GM13976 (cell line): ENCODE results near the gene RBMS2.

ENCODE experiments used
- DNase-seq: peaks from one replicate; pipeline ENCODE4 v3.0.0; 2012; ENCODE audit warnings: low spot score
- in situ Hi-C: fragments of 300-500 bp; cut with MboI; formaldehyde crosslinking; loops from one replicate; pipeline ENCODE4 v1.12.0; 2022; ENCODE audit warnings: low sequenced_read_pairs, mixed read lengths, inconsistent platforms; ENCODE audit not compliant: unreplicated experiment
- TF ChIP-seq, protein P1 (sequence below): IDR thresholded peaks from 2 replicates; pipeline ENCODE4 v1.5.1; 2012; ENCODE audit warnings: borderline replicate concordance, mild to moderate bottlenecking; ENCODE audit not compliant: insufficient read depth; ENCODE audit errors: extremely low read depth, missing control alignments, control extremely low read depth

RBMS2 gene

DNA sequence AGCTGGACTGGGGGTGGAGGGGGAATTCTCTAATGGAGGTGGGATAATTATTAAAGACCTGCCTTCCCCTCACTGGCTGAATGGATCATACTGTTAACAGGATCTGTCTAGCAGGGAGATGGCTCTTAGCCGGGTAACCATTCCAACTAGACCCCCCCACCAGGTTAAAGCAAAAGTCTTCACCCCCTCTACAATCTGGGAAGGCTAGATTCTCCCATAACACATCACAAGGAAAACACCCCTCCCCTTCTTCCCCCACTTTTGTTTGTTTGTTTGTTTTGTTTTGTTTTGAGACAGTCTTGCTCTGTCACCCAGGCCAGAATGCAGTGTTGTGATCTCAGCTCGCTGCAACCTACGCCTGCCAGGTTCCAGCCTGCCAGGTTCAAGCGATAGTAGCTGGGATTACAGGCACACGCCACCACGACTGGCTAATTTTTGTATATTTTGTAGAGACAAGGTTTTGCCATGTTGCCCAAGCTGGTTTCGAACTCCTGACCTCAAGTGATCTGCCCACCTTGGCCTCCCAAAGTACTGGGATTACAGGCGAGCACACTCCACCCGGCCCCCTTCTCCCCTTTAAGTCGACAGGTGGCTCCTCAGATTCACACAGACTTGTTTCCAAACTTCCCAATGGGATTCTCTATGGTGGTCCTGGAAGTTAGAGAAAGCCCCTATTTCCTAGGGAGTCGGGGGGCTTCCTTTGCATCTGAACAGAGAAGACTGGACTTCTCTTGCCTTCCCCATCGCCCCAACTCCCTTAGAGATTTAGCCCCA, 112.0 kb downstream of the RBMS2 start:
- in situ Hi-C loops, result no loop called here
- DNase-seq, result no peak
- TF ChIP-seq, protein P1, sequence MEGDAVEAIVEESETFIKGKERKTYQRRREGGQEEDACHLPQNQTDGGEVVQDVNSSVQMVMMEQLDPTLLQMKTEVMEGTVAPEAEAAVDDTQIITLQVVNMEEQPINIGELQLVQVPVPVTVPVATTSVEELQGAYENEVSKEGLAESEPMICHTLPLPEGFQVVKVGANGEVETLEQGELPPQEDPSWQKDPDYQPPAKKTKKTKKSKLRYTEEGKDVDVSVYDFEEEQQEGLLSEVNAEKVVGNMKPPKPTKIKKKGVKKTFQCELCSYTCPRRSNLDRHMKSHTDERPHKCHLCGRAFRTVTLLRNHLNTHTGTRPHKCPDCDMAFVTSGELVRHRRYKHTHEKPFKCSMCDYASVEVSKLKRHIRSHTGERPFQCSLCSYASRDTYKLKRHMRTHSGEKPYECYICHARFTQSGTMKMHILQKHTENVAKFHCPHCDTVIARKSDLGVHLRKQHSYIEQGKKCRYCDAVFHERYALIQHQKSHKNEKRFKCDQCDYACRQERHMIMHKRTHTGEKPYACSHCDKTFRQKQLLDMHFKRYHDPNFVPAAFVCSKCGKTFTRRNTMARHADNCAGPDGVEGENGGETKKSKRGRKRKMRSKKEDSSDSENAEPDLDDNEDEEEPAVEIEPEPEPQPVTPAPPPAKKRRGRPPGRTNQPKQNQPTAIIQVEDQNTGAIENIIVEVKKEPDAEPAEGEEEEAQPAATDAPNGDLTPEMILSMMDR, result no peak

DNA sequence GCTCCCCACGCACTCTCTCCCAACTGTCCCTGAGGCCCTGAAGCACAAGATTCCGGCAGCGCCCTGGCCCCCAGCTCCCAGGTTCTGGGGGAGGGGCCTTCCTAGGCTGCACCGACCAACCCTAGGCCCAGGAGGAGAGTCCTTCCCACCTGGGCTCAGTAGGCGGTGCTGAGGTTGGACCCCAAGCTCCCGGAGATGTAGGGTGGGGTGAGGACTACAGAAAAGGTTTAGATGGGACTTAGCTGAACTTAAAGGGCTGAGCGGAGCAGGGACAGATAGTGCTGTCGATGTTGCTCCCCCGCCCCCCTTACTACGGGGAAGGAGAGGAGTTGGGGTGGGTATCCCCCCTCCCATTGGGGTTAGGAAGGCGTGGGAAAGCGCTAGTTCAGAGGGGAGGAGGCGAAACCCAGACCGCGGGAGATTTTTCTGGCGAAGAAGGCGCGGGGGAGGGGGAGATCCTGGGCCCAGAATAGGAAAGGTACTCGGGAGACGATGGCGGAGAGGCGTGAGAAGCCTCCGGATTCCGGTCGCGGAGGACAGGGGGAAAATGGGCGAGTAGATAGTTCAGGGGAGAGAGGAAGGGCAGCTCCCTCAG, 112.7 kb downstream of the RBMS2 start:
- in situ Hi-C loops, result no loop called here
- TF ChIP-seq, protein P1, result no peak
- peak; percentile 54 for DNase-seq

DNA sequence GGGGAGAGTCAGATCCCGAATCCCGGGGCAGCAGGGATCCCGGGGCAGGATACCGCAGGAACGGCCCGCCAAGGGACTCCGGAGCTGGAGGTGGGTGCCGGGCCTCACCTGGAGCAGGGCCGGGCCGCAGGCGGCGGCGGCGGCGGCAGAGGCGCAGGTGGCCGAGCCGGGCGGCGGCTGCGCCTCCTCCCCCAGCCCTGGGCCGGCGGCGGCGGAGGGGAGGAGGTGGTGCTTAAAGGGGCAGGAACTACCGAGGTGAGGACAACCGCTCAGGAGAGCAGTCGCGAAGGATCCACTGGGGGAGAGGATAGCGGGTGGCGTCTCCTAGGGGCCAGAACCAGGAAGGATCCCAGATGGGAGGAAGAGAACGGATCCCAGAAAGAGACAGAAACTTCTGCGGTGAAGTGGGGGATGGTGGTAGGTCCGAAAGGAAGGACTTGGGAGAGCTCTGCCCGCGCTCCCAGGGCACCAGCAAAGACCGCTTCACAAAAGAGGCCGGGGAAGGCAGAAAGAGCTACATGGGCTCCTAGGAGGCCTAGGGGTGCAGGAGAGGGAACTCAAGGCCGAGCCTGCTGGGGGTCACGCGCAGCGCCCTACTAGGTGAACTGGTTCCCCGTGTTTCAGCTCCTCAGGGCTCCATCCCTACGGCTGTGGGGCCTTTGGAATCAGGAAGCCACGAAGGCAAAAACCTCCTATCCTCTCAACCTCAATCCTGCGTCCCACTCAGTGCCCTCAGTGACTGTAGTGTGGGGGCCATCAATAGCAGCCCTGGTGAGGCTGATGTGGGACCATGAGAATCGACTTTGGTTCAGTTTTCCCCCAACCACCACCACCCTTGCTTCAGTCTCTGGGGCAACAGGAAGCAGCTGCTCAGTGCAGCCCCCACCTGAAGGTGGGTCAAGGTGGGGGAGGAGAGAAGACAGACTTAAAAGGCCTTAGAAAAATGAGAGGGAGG, 113.5 kb downstream of the RBMS2 start:
- peak; percentile 83 for DNase-seq
- TF ChIP-seq, protein P1, result peak; percentile 18
- in situ Hi-C loops, result no loop called here

DNA sequence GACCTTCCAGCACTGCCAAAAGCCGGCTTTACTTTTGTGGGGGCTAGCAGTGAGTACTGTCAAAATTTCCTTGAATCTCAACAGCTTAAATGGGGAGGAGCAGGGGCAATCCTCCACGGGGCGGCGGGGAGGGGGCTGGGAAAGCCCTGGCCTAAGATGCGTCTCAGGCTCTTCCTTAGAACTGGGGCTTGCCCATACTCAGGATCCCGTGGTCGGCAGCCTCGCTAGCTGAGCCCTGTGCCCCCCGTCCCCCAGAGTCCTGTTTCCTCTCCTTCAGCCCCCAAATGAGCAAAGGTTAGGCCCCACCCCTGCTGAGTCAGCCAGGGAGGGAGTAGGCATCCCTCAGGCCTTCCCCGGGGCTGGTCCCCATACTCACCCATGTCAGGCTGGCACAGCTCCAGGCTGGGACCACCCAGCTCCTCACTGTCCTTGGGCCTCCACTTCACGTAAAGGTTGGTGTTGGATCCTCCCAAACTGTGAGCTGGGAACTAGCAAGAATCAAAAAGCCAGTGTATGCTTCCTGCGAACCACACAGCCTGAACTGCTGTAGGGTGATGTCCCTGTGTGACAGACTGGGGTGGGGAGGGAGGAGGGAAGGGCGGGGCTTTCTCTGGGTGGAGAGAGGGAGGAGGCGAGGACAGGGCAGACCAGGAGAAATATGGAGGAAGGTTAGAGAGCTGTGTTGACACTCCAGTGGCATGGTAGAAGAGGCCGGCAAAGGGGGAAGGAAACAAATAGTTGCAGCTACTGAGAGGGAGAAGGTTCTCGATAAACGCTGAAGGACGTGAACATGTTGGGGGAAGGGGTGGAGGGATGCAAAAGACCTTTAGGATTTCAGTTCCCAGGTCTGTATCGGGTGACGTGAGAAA, 114.4 kb downstream of the RBMS2 start:
- DNase-seq, result peak; percentile 84
- in situ Hi-C loops, result no loop called here
- TF ChIP-seq, protein P1, result no peak

DNA sequence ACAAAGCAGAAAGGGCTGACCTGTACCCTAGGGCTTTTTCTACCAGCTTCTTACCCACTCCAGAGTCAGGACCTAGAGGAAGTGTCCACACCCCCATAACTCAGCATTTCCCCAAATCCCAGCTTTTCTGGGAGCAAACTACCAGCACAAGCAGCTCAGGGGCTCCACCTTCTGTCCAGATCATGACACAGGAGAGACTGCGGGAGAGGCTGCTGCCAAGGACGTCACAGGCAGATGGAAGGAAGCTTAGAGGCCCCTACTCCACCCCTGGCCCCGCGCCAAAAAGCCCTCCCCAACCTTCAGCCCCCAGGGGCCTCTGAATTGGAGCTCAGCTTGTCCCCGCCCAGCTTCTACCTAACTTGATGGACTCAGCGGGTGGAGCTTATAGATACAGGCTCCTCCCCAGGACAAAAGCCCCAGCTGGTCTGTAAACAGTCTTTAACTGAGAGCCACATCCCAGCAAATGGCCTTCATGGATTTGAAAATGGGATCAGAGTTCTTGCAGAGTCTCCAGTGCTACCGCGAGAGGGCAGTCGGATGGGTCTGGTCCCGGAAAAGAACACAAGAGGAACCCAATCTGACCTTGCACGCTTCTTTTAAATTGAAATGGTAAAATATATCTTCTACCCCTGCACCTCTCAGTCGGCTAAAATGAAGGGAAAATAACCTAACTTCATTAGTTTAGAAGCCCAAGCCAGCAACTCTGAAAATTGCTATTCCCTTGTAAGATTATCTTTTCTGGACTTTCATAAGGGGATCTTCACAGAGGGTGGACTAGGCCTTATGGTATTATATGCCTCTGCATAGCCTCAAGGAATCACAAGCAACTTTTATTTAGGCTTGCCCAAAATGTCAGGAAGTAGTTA, 115.3 kb downstream of the RBMS2 start:
- TF ChIP-seq, protein P1, result peak; percentile 82
- peak; percentile 91 for DNase-seq
- in situ Hi-C loops, result no loop called here
